Retina (tissue), 1 donor: Measurements from ENCODE around the gene KIF4B.
"Not testable (repeated sequence)": the region's sequence is repeated elsewhere in the genome, so short reads cannot be mapped to it uniquely, and the experiment has no call there.

Experiments
- DNase-seq: peaks from one replicate; pipeline ENCODE4 v3.0.0-alpha.2; 2016

The KIF4B gene

GRCh38 chr5:155010881-155011280 is 2.7 kb upstream of the KIF4B start:
- DNase-seq, result no peak

GRCh38 chr5:155015239-155015638 is 1.7 kb downstream of the KIF4B start:
- no peak for DNase-seq

- DNase-seq, result no peak
Measured at GRCh38 chr5:155017610-155018009, 4.1 kb downstream of the KIF4B start.

- DNase-seq, result no peak
Measured at GRCh38 chr5:155019601-155020226, 6.2 kb downstream of the KIF4B start.

GRCh38 chr5:155021842-155022241 is 8.3 kb downstream of the KIF4B start:
- no peak for DNase-seq

GRCh38 chr5:155023320-155023719 is 9.8 kb downstream of the KIF4B start:
- no peak for DNase-seq

GRCh38 chr5:155024015-155024414 is 10.5 kb downstream of the KIF4B start:
- no peak for DNase-seq

- no peak for DNase-seq
Measured at GRCh38 chr5:155025895-155026294, 12.3 kb downstream of the KIF4B start.

GRCh38 chr5:155027993-155028629 is 14.6 kb downstream of the KIF4B start:
- DNase-seq, result no peak

GRCh38 chr5:155029240-155029639 is 15.7 kb downstream of the KIF4B start:
- no peak for DNase-seq

- not testable (repeated sequence) for DNase-seq
Measured at GRCh38 chr5:155034145-155034744, 20.7 kb downstream of the KIF4B start.

GRCh38 chr5:155035087-155035486 is 21.5 kb downstream of the KIF4B start:
- not testable (repeated sequence) for DNase-seq

GRCh38 chr5:155040984-155041653 is 27.6 kb downstream of the KIF4B start:
- no peak for DNase-seq

- no peak for DNase-seq
Measured at GRCh38 chr5:155044591-155044990, 31.0 kb downstream of the KIF4B start.

GRCh38 chr5:155046591-155046990 is 33.0 kb downstream of the KIF4B start:
- DNase-seq, result no peak

- no peak for DNase-seq
Measured at GRCh38 chr5:155047818-155048217, 34.3 kb downstream of the KIF4B start.

- no peak for DNase-seq
Measured at GRCh38 chr5:155049569-155050383, 36.2 kb downstream of the KIF4B start.

GRCh38 chr5:155050384-155051019 is 36.9 kb downstream of the KIF4B start:
- no peak for DNase-seq

- DNase-seq, result no peak
Measured at GRCh38 chr5:155052532-155052931, 39.0 kb downstream of the KIF4B start.

- peak; percentile 9 for DNase-seq
Measured at GRCh38 chr5:155053501-155053900, 39.9 kb downstream of the KIF4B start.

GRCh38 chr5:155056644-155057269 is 43.2 kb downstream of the KIF4B start:
- DNase-seq, result no peak

- no peak for DNase-seq
Measured at GRCh38 chr5:155057626-155058025, 44.1 kb downstream of the KIF4B start.
